Cardiac muscle cell (in vitro differentiated cells and primary cell): ENCODE data around the gene CAT. TPM values are rescaled to one million over a fixed set of nuclear protein-coding genes. Genes with fewer than 3 reads are reported as not detected.

ENCODE experiments used
- DNase-seq, 2 donors: peaks; one replicate each; pipeline versions ENCODE4 v3.0.0 to v3.0.0-alpha.2; 2010 to 2017; ENCODE audit warnings: low read depth in 1 of 2, low spot score in 1 of 2
- H3K27ac ChIP-seq: fragments of 200-600 bp; sonication (generic); 2 replicates; pipeline ENCODE4 v1.5.1; 2016
- H3K27me3 ChIP-seq: fragments of 200-600 bp; sonication (generic); 2 replicates; pipeline ENCODE4 v1.6.0; 2016; ENCODE audit warnings: control low read depth
- H3K36me3 ChIP-seq: fragments of 200-600 bp; sonication (generic); 2 replicates; pipeline ENCODE4 v1.5.1; 2016; ENCODE audit warnings: control low read depth
- H3K4me1 ChIP-seq: fragments of 200-600 bp; sonication (generic); 2 replicates; pipeline ENCODE4 v1.8.1; 2017; ENCODE audit warnings: low read depth, mild to moderate bottlenecking, mixed run types
- H3K4me3 ChIP-seq: fragments of 200-600 bp; sonication (generic); 2 replicates; pipeline ENCODE4 v1.5.1; 2016; ENCODE audit warnings: mild to moderate bottlenecking
- H3K9me3 ChIP-seq: fragments of 200-600 bp; sonication (generic); 2 replicates; pipeline ENCODE4 v1.5.1; 2017; ENCODE audit warnings: low read depth, mild to moderate bottlenecking, control low read depth
- polyA plus RNA-seq: library from polyadenylated mRNA; unstranded; fragments of >200 nt; fragmentation: Nextera tagmentation; extraction: Ambion mirVana; gene quantifications from 2 replicates; pipeline ENCODE4 v1.2.1, GENCODE V29; 2016
- total RNA-seq: library from RNA; depleted of rRNA; stranded (reverse); fragments of >200 nt; gene quantifications from 2 replicates; pipeline ENCODE4 v1.2.3, GENCODE V29; 2016
- TF ChIP-seq, protein P1 (sequence below): IDR thresholded peaks from 2 replicates; pipeline ENCODE4 v1.5.1; 2012; ENCODE audit warnings: low read depth, mild to moderate bottlenecking, low read length

The CAT gene
- total and polyA plus RNA-seq, 2 experiments from 2014 or later: 27.1 to 50.1 TPM

DNA sequence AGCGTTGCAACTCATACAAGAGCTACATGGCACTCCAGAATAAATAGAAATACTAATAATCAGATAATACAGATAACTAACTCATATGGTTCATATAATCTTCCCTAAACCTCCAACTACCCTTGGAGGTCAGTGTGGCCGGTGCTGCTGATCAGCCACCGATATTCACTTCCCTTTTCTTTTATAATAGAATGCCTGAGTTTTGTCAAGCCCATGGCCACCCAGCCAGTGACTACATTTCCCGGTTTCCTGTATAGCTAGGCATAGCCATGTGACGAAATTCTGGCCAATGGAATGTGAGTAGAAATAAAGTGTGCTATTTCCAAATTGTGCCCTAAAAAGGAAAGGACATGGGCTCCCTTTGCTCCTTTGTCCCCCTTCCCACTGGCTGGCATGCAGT lies 5.9 kb upstream of the CAT start:
- H3K9me3 ChIP-seq: no peaks in the 10 kb centered on the region
- TF ChIP-seq, protein P1, sequence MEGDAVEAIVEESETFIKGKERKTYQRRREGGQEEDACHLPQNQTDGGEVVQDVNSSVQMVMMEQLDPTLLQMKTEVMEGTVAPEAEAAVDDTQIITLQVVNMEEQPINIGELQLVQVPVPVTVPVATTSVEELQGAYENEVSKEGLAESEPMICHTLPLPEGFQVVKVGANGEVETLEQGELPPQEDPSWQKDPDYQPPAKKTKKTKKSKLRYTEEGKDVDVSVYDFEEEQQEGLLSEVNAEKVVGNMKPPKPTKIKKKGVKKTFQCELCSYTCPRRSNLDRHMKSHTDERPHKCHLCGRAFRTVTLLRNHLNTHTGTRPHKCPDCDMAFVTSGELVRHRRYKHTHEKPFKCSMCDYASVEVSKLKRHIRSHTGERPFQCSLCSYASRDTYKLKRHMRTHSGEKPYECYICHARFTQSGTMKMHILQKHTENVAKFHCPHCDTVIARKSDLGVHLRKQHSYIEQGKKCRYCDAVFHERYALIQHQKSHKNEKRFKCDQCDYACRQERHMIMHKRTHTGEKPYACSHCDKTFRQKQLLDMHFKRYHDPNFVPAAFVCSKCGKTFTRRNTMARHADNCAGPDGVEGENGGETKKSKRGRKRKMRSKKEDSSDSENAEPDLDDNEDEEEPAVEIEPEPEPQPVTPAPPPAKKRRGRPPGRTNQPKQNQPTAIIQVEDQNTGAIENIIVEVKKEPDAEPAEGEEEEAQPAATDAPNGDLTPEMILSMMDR: no peak
- H3K27ac ChIP-seq: no peak overlapping the region
- H3K4me3 ChIP-seq: no peak overlapping the region
- no peaks in the 10 kb centered on the region for H3K27me3 ChIP-seq
- no peaks in the 10 kb centered on the region for H3K36me3 ChIP-seq
- no peaks in the 10 kb centered on the region for H3K4me1 ChIP-seq
- no peak for DNase-seq

DNA sequence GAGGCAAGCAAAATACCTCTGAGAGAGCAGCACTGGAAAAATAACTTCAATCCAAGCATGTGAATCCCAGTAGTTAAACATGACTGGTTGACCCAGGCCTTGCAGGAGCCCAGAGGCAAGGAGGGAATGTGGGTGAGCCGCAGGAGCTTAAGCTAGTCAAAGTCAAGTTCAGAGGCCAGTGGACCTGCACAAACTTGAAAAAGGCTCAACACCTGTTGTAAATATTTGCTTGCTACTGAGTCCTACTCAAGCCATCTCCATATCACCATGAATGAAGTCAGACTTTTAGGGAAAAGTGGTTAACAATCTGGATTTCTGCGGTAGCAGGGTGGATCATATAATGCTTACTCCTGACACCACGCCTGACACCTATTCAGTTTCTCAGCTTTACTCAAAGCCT lies 4.8 kb upstream of the CAT start:
- H3K27ac ChIP-seq: no peak overlapping the region
- no peak for DNase-seq
- no peaks in the 10 kb centered on the region for H3K4me1 ChIP-seq
- no peaks in the 10 kb centered on the region for H3K9me3 ChIP-seq
- TF ChIP-seq, protein P1: no peak
- H3K27me3 ChIP-seq: no peaks in the 10 kb centered on the region
- no peaks in the 10 kb centered on the region for H3K36me3 ChIP-seq
- H3K4me3 ChIP-seq: no peak overlapping the region

DNA sequence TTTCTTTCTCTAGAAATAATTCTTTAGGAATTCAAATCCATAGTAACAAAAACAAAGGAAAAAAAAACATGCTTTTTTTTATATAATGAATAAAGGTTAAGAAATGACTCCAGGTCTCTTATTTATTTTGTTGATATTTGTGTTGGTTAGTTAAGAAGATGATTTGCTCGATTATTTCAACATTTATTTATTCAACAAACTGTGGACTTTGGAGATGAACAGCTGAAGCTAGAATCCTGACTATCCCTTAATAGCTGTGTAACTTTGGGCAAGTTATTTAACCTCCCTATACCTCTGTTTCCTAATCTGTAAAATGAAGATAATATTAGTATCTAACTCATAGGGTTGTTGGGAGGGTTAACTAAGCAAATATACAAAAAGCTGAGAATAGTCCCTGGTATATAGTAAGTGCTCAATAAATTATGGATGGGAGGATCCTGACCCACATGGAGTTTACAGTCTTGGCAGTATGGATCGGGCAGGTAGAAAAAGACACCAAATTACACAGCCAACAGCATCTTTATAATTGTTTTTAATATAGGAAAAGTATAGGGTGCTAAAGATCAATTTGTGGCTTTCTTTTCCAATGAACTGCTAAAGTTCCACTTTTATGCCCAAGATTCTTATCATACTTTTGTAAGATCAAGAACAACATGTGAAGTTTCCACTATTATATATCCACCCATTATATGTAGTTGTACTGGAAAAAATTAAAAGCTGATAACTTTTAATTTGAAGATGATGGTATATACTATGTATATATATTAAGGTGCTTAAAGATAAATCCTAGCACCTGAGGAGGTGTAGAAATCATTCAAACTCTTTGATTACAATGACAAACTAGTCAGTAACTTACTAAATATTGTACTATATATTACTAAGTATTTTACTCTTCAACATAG lies 1.3 kb upstream of the CAT start:
- TF ChIP-seq, protein P1: no peak
- DNase-seq: no peak
- H3K4me1 ChIP-seq: no peaks in the 10 kb centered on the region
- H3K36me3 ChIP-seq: no peaks in the 10 kb centered on the region
- H3K4me3 ChIP-seq: no peak overlapping the region
- H3K27me3 ChIP-seq: no peaks in the 10 kb centered on the region
- no peak overlapping the region for H3K27ac ChIP-seq
- H3K9me3 ChIP-seq: no peaks in the 10 kb centered on the region

DNA sequence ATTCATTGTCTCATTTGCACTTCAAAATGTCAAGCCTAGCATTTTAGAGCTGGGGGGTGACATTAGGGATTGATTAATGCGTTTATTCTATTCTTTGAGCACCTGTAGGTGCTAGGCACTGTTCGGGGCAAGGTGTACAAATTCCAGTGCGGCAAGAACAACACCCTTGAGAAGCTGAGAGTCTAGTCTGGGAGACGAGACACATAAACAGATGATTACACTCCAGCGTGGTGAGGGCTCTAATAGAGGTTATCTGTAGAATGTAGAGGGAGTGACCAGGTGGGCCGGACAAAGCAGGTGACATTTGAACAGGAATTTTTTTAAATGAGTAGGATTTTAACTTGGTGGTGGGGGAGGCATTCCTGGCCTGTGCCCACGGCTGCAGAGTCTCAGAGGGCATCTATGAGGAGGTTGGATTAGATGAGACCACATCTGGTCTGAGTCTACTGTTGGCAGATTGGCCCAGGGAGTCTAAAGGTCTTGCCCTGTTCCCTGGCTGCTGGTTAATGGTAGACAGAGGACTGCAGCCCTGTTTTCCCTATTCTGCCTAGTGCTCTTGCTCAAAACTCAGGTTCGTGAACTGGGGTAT lies 970 bp downstream of the CAT start:
- H3K27ac ChIP-seq: peak overlapping the region; percentile 89
- TF ChIP-seq, protein P1: no peak

DNA sequence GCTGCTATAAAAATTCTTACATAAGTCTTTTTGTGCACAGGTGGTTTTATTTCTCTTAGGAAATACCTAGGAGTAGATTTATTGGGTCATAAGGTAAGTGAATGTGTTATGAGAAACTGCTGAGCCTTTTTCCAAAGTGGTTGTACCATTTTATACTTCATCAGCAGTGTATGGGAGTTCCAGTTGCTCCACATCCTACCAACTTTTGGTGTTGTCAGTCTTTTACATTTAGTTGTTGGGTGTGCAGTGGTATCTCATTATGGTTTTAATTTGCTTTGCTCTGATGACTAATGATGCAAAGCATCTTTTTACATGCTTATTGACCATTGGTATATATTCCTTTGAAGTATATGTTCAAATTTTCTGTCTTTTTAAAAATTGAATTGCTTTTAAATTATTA lies 3.1 kb downstream of the CAT start:
- no peak overlapping the region for H3K4me3 ChIP-seq
- TF ChIP-seq, protein P1: no peak
- no peak for DNase-seq
- no peaks in the 10 kb centered on the region for H3K9me3 ChIP-seq
- peaks cover 2% of the 10 kb centered on the region for H3K4me1 ChIP-seq
- H3K36me3 ChIP-seq: no peaks in the 10 kb centered on the region
- no peaks in the 10 kb centered on the region for H3K27me3 ChIP-seq
- no peak overlapping the region for H3K27ac ChIP-seq

More for the DNA sequence above, 970 bp downstream of the CAT start:
- H3K4me3 ChIP-seq: peak overlapping the region; percentile 74
- no peaks in the 10 kb centered on the region for H3K36me3 ChIP-seq
- no peaks in the 10 kb centered on the region for H3K4me1 ChIP-seq
- no peak for DNase-seq
- H3K9me3 ChIP-seq: no peaks in the 10 kb centered on the region
- no peaks in the 10 kb centered on the region for H3K27me3 ChIP-seq
